ENCODE measurements around the gene B3GNT9.

Gene B3GNT9

DNA sequence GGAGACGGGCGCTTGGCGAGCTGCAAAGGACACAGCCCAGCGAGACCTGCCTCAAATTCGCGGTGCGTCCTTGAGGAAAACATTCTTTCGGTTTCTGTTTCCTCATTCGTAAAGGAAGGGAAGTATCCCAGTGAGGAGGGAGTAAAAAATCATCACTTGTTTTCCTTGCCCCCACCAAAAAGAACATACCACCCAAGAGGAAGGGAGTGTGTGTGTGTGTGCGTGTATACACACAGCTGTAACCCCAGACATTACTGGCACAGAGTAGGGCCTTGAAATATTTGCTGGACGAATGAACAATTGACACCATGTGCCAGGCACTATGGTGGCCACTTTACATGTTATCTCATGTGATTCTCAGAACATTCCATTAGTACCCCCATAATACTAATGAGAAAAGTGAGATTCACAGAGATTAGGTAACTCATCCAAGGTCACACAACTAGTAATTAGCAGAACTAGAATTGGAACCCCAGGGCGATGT lies 34.9 kb upstream of the B3GNT9 start:
- no peak for DNase-seq (ENCODE audit: low read depth in 2 of 2)

DNA sequence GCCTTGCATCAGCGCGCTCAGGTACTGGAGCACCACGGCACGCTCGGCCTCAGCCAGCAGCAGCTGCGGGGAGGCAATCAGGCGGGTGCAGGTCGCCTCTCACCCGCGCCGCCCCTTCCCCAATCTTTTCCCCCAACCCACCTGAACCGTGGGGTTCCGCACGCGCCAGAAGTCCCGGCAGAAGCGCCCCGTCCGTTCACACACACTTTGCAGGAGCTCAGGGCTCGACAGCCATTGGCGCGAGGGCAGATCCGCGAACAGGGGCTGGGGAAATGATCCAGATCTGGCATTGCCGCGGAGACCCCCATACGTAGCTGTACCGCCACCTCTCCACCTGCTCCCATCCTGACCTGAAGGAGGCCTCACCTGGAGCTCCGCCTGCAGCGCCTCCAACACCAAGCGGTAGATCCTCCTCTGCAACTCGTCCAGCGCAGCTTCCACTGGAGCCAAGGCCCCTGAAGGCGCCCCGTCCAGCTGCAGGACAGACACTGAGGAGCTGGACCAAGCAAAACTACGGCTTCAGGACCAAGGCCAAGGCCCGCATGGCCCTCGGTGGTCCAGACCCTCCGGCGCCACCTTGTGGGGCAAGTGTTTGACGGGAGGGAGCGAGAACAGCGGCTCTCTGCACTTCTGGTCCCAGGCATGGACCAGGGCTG lies 34.3 kb upstream of the B3GNT9 start:
- peak; percentile 63 to 73 for DNase-seq (ENCODE audit: low read depth in 2 of 2)

DNA sequence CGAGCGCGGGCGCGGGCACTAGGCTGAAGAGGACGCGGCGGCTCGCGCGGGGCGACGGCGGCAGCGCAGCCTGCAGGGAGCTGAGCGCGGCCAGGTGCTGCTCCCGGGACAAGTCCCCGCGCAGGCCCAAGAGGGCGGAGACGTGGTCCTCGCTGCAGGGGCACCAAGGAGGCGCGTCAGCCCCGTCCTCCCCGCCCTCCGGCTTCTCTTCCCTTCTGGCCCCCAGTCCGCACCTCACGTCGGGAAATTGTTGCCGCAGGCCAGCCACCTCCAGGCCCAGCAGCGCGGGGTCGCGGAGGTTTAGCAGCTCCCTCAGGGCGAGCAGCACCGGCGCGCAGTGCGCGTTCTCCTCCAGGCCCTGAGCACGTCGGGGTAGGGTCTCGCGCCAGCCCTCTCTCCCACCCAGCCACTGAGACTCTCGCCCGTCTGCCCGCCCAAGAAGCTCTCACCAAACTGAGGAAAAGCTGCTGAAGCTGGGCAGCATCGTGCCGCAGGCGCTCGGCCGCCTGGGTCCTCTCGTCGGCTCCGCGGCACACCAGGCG lies 33.7 kb upstream of the B3GNT9 start:
- DNase-seq (ENCODE audit: low read depth in 2 of 2): no peak

DNA sequence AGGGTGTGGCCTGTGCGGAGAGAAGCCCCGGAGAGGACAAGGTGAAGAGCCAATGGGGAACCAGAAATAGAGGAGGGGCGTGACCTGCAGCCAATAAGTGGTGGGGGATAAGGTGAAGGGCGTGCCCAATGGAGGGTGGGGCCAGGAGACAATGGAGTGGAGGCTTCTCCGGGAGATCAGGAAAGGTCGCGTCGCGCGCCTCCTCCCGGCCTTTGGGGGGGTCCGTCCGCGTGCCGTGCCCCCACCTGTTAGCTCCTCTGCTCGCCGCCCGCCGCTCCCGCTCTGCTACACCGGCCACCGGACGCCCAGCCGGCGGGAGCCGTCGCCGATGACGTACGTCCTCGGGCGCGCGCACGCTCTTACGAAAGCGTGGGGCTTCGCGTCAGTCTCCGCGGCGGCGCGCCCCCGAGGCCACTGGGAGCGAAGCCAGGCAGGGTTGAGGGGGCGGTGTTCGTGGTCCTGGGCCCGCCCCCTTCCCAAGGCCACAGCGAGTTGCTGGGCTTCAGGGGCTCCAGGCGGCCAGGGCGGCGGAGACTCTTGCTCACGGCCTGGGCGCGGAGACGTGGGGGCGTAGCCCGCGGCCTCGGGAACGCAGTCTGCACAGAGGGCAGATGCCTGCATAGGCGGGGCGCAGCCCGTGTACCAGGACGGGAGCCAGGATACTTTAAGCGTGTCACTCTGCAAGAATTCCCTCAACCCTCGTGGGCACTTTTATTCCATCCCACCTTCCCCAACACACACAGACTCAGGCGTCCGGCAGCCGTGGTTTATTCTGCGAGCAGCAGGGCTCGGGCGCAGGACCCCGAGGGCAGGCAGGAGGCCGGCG lies 33.0 kb upstream of the B3GNT9 start, which contains the start of gene MATCAP1:
Gene MATCAP1 (minus strand): TSS at position 337 of the 826 bp plus-strand sequence. CDS start 3,353 bp downstream, outside the sequence.
- peak; percentile 78 to 81 for DNase-seq (ENCODE audit: low read depth in 2 of 2)

DNA sequence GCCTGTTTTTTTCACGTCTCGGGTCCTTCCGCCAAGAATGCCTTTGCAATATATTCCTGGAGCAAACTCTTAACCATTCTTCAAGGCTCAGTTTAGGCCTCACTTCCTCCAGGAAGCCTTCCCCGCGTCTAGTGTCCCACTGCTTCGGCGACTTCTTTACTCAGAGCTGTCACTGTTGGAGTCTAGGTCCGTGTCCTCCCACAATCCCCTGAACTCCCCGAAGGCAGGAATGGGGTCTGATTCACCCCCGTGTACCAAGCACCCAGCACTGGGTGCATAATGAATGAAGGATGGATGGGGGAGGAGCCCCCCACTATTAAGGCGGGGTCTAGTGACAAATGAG lies 32.5 kb upstream of the B3GNT9 start:
- DNase-seq (ENCODE audit: low read depth in 2 of 2): no peak

DNA sequence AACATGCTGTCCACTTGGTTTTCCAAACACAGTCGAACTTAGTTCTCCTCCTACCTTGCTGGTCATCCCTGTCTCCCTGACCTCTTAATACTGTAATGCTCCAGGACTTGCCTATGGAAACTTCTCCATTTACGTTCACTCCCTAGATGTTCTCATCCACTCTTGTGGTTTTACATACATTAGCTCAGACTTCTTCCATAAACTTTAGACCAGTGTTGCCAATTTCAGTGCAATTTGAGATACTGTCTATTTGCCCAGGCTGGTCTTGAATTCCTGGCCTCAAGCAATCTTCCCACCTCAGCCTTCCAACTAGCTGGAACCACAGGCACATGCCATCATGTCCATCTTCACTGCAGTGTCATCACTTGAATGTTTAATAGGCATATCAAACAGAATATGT lies 31.5 kb upstream of the B3GNT9 start:
- no peak for DNase-seq (ENCODE audit: low read depth in 2 of 2)

DNA sequence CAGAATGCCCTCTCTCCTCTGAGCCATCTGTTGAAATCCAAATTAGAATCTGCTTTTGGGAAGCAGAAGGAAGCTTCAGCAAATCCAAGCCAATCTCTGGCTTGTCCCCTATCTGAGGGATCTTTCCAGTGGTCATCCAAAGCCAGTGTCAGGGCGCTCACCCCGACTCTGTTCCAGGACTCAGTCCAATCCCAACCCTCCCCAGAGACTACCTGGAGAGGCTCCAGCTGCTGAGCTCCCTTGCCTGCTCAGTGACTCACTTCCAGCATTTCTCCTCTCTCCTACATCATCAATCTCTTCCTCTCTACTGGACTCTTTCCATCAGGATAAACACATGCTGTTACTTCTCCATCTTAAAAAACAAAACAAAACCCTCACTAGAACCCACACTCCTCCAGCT lies 30.5 kb upstream of the B3GNT9 start:
- DNase-seq (ENCODE audit: low read depth in 2 of 2): no peak

DNA sequence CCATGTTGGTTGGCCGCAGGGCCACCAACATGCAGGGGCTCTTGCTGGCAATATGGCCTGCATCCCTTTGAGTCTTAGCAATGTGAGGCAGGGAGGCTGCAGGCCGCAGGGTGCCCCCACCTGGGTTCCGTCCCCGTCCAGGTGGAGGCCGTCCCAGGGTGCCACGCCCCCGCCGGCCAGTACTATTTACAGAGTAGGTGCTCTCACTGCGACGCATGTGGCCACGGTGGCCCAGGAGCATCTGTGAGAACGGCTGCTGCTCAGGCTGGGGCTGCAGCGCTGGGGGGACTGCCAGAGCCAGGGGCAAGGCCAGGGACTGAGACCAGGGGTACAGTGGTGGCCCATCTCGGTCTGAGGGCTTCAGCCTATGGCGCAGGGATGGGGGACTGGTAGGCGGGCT lies 29.4 kb upstream of the B3GNT9 start:
- DNase-seq (ENCODE audit: low read depth in 2 of 2): no peak

DNA sequence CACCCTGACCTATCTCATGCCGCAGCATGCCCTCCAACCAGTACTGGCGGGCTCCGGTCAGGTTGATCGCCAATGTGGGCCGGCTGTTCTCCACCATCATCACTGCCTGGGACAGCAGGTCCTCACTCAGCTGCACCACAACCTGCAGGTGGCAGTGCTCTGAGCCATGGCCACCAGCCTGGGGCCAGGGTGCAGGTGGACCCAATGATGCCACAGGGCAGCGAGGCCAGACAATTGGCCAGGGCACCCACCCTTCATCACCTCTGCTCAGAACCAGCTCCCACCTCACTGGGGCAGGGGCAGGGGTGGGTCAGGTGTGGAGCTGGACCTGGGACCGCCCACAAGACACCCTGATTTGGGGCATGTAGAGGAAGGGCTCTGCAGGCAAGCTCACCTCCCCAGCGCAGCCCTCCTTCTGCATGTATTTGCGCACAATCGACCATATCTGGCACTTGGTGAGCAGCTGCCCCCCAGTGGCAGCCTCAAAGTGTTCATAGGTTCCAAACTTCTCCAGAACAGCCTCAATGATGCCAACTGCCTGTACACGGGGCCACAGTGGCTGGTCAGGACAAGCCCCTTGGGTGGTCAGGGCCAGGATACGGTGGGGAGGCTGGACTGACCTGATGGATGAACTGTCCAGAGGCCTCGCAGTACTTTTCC lies 28.8 kb upstream of the B3GNT9 start:
- DNase-seq (ENCODE audit: low read depth in 2 of 2): no peak

DNA sequence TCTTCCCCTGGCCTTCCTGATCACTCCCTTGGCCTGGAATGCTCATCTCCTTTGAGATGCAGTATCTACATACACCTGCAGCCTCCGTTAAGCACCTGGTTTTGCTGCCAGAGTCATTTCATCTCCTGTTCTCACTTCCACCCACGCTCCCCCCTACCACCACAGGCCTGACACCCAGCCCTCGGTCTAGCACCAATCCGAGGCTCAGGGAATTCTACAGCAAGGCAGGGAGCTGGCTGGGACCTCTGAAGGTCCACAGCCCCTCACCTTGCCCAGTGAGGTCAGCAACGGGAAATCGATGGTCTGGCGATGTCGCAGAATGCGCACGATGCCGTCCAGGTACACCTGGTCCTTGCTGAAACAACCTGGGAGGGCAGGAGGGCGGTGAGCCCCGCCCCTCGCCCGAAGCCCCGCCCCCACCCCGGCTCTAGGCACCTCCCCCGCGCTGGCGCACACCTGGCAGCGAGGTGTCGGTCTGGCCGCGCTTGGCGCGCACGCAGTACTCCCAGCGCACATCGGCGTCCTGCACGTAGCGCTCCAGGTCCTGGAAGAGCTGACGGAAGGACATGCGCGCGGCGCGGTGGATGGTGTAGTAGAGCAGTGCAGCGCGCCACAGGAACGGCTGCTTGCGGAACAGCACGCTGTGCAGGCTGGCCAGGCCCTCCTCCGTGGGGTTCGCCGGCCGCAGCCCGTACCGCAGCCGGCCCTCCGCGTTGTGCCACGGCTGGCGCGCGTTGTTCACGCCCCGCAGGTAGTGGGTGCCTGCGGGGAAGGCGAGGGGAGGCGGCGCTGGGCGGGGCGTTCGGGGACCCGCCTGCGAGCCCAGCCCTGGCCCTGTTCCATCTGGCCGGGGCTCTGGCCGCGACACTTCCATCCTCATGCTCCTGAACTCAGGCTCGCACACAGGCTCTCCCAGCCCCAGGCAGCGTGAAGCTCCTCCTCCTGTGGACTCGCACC lies 27.2 kb upstream of the B3GNT9 start:
- DNase-seq (ENCODE audit: low read depth in 2 of 2): no peak

DNA sequence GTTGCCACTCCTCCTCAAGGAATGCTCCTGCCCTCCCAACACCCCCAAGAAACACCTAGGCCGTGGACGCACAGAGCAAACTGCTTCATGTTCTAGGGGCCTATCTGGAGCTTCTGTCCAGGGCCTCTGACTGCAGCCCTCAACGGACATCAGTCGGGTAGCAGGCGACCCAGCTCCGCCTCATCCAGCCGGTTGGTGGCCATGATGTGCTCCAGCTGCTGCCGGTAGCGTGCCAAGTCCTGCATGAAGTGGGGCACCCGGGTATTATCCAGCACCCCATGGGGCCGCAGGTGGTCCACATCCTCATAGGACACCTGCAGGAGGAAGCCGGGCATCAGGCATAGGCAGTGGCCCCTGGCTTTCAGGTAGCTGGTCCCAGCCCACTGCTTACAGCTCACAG lies 25.9 kb upstream of the B3GNT9 start:
- DNase-seq (ENCODE audit: low read depth in 2 of 2): no peak

DNA sequence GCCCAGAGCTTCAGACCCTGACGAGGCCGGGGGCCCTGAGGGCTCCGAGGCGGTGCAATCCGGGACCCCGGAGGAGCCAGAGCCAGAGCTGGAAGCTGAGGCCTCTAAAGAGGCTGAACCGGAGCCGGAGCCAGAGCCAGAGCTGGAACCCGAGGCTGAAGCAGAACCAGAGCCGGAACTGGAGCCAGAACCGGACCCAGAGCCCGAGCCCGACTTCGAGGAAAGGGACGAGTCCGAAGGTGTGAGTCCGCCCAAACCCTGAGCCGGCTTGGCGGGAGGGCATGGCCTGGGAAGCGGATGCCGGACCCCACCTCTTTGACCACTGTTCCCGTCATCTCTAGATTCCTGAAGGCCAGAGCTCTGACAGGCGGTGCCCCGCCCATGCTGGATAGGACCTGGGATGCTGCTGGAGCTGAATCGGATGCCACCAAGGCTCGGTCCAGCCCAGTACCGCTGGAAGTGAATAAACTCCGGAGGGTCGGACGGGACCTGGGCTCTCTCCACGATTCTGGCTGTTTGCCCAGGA lies 24.0 kb upstream of the B3GNT9 start:
- DNase-seq (ENCODE audit: low read depth in 2 of 2): no peak

DNA sequence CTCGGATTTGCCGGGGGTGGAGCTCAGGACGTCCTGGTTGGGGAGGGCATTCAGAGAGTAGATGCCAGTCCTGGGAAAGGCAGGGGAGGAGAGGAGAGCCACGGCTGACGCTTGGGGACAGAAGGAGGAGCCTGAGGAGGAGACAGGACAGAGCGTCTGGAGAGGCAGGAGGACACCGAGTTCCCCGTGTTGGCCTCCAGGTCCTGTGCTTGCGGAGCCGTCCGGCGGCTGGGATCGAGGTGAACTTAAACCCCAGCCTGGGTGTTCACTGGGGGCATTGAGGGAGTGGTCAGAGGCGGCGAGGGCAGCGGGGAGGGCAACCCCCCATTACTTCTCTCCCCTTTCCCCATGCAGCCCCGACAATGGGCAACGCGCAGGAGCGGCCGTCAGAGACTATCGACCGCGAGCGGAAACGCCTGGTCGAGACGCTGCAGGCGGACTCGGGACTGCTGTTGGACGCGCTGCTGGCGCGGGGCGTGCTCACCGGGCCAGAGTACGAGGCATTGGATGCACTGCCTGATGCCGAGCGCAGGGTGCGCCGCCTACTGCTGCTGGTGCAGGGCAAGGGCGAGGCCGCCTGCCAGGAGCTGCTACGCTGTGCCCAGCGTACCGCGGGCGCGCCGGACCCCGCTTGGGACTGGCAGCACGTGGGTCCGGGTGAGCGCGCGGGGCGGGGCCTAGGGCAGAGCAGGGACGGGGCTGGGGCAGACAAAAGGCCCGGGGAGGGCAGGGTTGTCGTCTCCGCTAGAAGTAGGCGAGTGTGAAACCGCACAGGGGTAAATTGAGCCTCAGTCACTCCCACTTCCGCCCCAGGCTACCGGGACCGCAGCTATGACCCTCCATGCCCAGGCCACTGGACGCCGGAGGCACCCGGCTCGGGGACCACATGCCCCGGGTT lies 23.3 kb upstream of the B3GNT9 start:
- peak in 1 of 2 donors; percentile 29 for DNase-seq (ENCODE audit: low read depth in 2 of 2)

DNA sequence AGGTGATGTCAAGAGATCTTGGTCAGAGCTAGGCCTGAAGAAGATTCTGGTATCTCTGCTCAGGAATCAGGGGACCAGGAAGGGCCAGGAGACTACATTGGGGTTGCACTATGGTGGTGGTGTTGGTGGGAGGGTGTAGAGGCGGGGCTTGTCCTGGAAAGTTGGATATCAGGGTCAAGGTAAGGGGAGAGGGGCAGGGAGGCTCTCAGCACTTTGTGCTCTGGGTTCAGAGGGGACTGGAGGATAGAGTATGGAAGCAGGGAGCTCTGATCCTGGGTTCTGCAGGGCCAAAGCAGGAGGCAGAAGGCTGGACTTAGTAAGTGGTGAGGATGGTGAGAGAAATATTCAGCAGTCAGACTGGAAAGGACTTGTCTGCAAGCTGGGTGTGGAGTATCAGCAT lies 22.5 kb upstream of the B3GNT9 start:
- no peak for DNase-seq (ENCODE audit: low read depth in 2 of 2)

DNA sequence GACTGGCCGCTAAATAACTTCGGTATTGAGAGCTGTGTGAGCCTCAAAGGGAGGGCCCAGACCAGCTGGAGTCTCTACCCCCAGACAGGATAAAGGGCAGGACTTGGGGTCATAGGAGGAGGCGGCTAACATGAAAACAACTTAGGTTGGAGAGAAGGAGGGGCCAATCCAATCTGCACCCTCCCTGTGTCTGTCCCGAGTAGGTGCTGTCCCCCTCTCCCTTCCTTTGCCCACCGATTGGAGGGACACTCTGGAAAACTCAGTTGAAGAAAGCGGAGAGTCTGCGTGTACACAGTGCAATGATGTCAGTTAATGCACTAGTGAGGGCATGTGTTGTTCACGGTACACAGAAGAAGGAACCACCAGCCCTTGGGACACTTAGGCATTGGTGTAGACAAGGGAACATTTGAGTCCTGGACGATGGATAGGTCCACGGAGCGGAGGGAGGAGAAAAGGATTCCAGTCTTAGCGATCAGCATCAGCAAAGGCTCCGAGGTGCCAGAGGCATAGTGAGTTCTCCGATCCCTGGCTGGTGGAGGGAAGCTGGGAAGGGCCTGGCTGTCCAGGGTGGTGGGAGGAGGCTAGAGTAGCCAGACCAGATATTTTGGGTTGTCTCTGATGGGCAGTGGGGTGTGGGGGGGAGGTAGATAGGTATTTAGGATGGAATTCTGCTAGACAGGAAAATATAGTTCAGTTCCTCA lies 20.3 kb upstream of the B3GNT9 start:
- no peak for DNase-seq (ENCODE audit: low read depth in 2 of 2)

DNA sequence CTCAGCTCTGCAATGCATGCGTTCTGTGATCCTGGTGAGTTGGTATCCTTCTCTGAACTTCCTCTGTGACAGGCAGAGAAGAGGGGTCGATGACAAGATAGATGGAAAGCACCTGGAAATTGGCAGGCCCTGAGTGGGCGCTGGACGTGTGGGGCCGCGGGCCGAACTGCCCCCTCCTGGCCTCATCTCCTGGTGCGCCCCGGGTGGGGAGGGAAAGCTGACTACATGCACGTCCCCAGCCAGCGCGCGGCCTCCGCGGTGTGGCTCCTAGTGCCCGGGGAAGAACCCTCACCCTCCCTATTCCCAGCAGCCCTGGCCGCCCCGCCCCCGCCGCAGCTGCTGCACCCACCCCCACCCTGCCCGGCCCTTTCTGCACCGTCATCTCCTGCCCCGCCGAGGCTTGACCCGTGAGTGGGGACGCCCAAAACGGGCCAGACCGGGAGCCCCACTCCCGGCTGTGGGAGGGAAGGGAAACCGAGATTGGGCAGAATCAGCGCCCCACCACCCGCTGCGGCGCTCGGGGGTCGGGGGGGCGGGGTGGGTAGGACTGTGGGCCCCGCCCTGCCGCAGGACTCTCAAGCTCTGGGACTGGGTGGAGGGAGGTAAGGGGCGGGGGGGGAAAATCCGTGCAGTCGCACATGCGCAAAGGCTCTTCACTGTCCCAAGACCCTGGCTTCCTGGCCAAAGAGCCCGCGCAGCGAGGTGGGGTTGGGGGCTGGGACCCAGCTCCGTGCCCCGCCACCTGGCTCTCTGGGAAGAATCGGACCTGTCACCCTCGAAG lies 19.6 kb upstream of the B3GNT9 start, which contains the start of gene NOL3:
Gene NOL3 (plus strand): TSS at position 371 of the 781 bp plus-strand sequence.
- DNase-seq (ENCODE audit: low read depth in 2 of 2): no peak

DNA sequence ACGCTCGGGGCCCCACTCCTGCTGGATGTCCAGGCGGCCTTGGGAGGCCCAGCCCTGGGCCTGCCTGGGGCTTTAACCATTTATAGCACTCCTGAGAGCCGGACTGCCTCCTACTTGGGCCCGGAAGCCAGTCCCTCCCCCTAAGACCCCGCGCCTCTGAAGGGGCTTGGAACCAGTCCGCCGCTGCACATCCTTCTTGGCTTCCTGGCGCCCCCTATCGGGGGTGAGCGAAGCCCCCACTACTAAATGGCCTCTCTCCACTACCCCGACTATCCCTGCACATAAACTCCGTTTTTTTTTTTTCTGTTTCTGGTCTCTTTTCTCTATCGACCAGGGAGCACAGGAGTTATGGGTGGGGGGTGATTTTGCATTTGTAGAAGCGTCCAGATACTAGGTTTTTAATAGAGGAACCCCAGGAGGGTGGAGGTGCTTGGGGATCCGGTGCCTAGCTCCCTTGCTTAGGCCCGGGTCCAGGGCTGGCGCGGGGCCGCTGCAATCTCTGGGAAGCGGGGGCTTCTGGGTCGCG lies 18.9 kb upstream of the B3GNT9 start:
- no peak for DNase-seq (ENCODE audit: low read depth in 2 of 2)

DNA sequence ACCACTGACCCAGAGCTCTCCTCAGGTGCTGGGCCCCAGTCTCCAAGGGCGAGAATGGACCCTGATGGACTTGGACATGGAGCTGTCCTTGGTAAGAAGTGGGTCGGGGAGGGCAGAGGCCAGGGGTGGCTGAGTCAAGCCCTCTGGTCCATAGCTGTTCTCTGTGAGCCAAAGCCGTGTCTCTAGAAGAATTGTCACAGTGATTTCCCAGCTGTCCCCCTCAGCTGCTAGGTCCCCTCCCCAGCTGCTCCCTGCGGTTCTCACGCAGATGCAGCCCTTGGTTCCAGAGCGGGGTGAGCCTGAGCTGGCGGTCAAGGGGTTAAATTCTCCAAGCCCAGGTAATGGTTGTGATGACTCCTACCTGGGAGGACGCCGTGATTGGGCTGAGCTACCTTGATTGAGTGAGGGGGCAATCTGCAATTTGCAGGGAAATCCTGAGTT lies 18.2 kb upstream of the B3GNT9 start:
- no peak for DNase-seq (ENCODE audit: low read depth in 2 of 2)
